GM06990 (cell line): Measurements from ENCODE around the gene HOXA13.

Source experiments
- DNase-seq: peaks from one replicate; pipeline ENCODE4 v3.0.0-alpha.2; 2011; ENCODE audit not compliant: insufficient read length; ENCODE audit errors: extremely low read depth
- H3K27me3 ChIP-seq: replicated peaks from 2 replicates; pipeline ENCODE4 v1.6.0; 2011; ENCODE audit warnings: low read length; ENCODE audit not compliant: control insufficient read depth, insufficient read depth
- H3K36me3 ChIP-seq: 2 replicates; pipeline ENCODE4 v1.5.1; 2011; ENCODE audit warnings: low read length; ENCODE audit not compliant: control insufficient read depth, insufficient read depth
- H3K4me3 ChIP-seq: replicated peaks from 2 replicates; pipeline ENCODE4 v1.5.1; 2011; ENCODE audit warnings: low read depth, mild to moderate bottlenecking, control low read depth, low read length
- TF ChIP-seq, protein P1 (sequence below): IDR thresholded peaks from 2 replicates; pipeline ENCODE4 v1.5.1; 2011; ENCODE audit warnings: low read length, control low read depth, mild to moderate bottlenecking, inconsistent platforms; ENCODE audit not compliant: insufficient read depth, poor library complexity, severe bottlenecking

Gene HOXA13

DNA sequence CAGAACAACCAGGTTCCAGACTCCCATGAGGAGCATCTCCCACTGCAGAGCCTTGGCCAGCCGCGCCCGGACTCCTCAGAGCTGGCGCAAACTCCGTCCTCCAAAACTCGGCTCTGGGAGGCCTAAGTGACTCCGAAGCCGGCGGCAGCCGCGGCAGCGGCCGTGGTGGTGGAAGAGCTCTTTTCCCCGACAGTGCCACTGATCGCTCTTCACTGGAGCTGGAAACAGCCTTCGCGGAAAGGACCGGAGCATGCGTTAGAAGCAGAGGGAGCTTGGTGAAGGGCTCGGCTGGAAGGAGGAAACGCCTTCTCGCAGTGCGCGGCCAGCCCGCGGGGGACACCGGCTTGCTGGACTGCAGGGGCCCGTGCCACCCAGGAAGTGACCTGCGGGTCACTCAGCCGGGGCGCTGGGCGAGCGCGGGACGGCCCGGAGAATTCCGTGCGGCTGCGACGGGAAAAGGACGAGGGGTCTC lies 5.0 kb upstream of the HOXA13 start:
- DNase-seq: no peak
- H3K27me3 ChIP-seq: peaks cover 6% of the 10 kb centered on the region
- TF ChIP-seq, protein P1, sequence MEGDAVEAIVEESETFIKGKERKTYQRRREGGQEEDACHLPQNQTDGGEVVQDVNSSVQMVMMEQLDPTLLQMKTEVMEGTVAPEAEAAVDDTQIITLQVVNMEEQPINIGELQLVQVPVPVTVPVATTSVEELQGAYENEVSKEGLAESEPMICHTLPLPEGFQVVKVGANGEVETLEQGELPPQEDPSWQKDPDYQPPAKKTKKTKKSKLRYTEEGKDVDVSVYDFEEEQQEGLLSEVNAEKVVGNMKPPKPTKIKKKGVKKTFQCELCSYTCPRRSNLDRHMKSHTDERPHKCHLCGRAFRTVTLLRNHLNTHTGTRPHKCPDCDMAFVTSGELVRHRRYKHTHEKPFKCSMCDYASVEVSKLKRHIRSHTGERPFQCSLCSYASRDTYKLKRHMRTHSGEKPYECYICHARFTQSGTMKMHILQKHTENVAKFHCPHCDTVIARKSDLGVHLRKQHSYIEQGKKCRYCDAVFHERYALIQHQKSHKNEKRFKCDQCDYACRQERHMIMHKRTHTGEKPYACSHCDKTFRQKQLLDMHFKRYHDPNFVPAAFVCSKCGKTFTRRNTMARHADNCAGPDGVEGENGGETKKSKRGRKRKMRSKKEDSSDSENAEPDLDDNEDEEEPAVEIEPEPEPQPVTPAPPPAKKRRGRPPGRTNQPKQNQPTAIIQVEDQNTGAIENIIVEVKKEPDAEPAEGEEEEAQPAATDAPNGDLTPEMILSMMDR: no peak
- H3K36me3 ChIP-seq: no peaks in the 10 kb centered on the region
- H3K4me3 ChIP-seq: no peak overlapping the region

DNA sequence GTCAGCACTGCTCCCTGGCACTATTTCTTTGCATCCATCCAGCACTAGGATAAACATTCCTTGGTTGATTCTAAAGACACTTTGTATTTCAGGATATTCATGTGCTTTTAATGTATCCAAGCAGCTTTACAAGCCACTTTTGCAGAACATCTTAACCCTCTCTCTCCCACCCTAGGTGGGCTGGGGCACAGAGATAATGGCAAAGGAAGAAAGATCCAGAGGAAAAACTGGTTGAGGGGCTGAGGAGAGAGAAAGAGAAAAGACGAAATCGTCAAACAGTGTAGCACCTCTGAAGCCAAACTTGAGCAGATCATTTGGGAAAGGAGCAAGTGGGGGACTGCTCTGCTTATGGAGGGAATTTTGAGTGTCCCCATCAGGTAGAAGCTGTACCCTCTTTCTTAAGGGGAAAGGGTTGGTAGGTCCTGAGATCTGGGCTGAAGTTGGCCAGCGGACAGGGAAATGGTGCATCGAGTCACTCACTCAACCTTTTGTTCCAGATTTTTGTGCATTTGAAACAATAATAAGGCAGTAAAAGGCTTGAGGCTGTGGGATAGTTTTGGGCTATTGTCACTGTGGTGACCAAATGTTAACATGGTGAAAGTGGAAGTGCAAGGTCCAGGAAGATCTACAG lies 4.2 kb upstream of the HOXA13 start:
- TF ChIP-seq, protein P1: no peak
- Histone ChIP-seq H3K27me3 (peaks cover 6% of the 10 kb centered on the region), H3K36me3 (no peaks in the 10 kb centered on the region), H3K4me3 (no peak overlapping the region)
- no peak for DNase-seq

DNA sequence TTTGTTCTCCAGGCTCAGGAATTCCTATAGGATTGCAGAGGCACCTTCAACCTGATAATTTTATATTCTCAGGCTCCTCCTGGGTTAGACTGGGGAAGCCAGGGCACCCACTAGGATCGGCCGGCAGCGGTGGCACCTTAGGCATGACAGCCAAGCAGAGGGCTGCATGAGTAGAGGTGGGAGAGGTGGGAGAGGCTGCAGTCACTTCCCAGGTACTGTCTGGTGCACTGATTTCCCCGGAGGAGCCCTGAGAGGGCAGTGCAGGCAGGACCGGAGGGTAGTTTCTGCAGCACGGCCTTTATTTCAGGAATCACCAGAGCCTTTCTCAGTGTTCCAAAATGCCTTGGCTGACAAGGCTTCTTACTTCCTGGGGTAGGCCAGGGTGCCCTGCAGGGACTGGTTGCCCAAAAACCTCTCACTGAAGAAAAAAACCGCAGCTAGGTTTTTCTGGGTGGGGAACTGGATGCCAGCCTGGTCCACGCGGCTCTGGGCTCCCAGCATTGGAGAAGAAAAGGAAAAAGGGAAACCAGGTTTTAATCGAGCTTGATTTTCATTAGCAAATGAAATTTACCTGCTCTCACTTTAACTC lies 3.6 kb upstream of the HOXA13 start:
- no peak for DNase-seq

DNA sequence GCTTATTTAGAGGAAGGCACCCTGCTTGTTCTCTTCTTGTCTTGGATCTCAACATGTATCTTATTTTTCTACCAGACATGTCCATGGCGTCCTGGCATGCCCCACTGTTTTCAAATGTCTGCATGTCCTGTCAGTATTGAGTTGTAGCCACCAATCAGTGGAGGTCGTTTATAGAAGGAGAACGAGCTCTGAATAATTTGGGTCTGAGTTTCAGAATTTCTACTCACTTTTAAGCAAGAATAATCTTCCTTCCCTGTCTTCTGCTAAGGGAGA lies 2.9 kb upstream of the HOXA13 start:
- TF ChIP-seq, protein P1: no peak
- no peaks in the 10 kb centered on the region for H3K36me3 ChIP-seq
- H3K4me3 ChIP-seq: no peak overlapping the region
- H3K27me3 ChIP-seq: peaks cover 11% of the 10 kb centered on the region
- no peak for DNase-seq

More for the DNA sequence above, 3.6 kb upstream of the HOXA13 start:
- TF ChIP-seq, protein P1: no peak
- Histone ChIP-seq H3K27me3 (peaks cover 9% of the 10 kb centered on the region), H3K36me3 (no peaks in the 10 kb centered on the region), H3K4me3 (no peak overlapping the region)

DNA sequence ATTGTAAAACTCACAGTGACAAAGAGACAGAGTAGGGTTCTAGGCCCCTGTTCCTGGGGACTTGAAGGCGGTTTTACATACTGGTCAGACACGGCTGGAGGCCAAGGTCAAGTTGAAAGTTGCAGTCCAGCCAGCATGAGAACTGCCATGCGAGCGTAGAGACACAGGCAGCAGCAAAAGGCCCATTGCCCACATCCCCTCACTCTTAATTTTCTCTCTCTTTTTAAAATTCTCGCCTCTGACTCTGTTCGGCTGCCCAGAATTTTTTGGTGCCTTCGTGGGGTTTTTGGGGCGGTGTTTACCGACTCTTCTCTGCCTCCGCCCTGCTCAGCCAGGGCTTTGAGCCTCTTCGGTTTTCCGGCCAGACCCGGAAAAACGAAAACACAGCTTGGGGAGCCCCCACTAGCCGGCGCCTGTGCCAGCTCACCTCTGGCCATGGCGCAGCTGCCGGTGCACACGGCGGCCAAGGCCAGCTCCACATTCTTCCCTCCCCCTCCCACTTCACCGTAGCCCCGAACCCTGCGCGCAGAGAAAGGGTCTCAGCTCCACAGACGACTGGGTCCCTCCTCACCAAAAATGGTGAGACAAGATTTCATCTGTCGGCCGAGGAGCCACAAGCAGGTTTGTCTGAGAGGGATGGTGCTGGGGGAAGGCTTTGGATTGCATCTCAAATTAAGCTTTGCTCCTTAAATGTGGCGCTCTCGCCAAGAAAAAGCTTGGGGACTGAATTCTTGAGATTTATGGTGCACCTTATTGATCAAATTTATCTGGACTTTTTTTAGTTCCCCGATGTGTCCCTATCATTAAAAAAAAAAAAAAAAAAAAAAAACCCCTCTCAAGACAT lies 2.3 kb upstream of the HOXA13 start:
- Histone ChIP-seq H3K4me3 (no peak overlapping the region), H3K36me3 (no peaks in the 10 kb centered on the region), H3K27me3 (peaks cover 11% of the 10 kb centered on the region)
- TF ChIP-seq, protein P1: no peak
- no peak for DNase-seq
